Keratinocyte (primary cell): ENCODE results near the gene KTN1.

Experiments
- CTCF ChIP-seq, 3 experiments: IDR thresholded peaks in 1 of 3; conservative IDR thresholded peaks in 1 of 3; optimal IDR thresholded peaks in 1 of 3; 2 replicates in 2 of 3; 3 replicates in 1 of 3; pipeline versions ENCODE3 to v1.5.1; 2011; ENCODE audit warnings: low read length in 3 of 3, mild to moderate bottlenecking in 3 of 3, moderate library complexity in 2 of 3, control low read depth in 1 of 3, inconsistent platforms in 1 of 3; ENCODE audit not compliant: insufficient read depth in 2 of 3; ENCODE audit errors: extremely low read depth in 1 of 3
- EZH2 ChIP-seq: IDR thresholded peaks from one replicate; pipeline ENCODE4 v1.6.1; 2012; ENCODE audit warnings: inconsistent platforms, mild to moderate bottlenecking, low read length, moderate library complexity

- TF ChIP-seq CTCF (optimal IDR thresholded peaks at IDR 0.05 in 1 of 3, IDR thresholded peaks at IDR 0.05 in 1 of 3, conservative IDR thresholded peaks at IDR 0.05 in 1 of 3; ENCODE audit: extremely low read depth in 1 of 3, insufficient read depth in 2 of 3, low read length in 3 of 3) (no peak), EZH2 (no peak)
Measured at GRCh38 chr14:55599250-55599879, 19.4 kb downstream of the KTN1 start.
